AG09309 (cell line): ENCODE results near the gene ID4.

Experiments
- DNase-seq: peaks from one replicate; pipeline ENCODE4 v3.0.0-alpha.2; 2010; ENCODE audit warnings: low read depth
- H3K4me3 ChIP-seq: 2 replicates; pipeline ENCODE4 v1.5.1; 2011; ENCODE audit warnings: mild to moderate bottlenecking, low read depth, low read length, moderate library complexity; ENCODE audit not compliant: control insufficient read depth
- TF ChIP-seq, protein P1 (sequence below): IDR thresholded peaks from 2 replicates; pipeline ENCODE4 v1.5.1; 2011; ENCODE audit warnings: mild to moderate bottlenecking, low read depth, low read length, inconsistent platforms; ENCODE audit not compliant: insufficient read depth, control insufficient read depth; ENCODE audit errors: missing control alignments

ID4 gene

DNA sequence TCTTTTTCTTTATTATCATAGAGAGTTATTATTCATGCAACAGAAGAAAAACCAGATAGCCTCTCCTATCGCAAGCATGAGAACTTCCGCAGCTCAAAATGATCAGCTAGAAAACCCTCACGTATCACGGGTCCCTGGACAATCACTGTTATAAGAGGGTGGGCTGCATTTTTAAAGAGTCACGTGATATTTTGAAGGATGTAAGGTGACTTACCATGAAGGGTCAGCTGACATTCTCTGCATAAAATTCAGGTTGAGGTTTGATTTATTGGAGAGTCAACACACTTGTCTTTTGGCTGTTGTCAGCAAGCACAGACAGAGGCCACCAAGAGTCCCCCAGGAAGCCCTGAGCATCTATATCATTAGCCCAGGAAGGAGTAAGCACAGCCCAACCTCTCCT is 39.5 kb downstream of the ID4 start:
- DNase-seq: no peak
- TF ChIP-seq, protein P1, sequence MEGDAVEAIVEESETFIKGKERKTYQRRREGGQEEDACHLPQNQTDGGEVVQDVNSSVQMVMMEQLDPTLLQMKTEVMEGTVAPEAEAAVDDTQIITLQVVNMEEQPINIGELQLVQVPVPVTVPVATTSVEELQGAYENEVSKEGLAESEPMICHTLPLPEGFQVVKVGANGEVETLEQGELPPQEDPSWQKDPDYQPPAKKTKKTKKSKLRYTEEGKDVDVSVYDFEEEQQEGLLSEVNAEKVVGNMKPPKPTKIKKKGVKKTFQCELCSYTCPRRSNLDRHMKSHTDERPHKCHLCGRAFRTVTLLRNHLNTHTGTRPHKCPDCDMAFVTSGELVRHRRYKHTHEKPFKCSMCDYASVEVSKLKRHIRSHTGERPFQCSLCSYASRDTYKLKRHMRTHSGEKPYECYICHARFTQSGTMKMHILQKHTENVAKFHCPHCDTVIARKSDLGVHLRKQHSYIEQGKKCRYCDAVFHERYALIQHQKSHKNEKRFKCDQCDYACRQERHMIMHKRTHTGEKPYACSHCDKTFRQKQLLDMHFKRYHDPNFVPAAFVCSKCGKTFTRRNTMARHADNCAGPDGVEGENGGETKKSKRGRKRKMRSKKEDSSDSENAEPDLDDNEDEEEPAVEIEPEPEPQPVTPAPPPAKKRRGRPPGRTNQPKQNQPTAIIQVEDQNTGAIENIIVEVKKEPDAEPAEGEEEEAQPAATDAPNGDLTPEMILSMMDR: no peak
- H3K4me3 ChIP-seq: no peak overlapping the region

DNA sequence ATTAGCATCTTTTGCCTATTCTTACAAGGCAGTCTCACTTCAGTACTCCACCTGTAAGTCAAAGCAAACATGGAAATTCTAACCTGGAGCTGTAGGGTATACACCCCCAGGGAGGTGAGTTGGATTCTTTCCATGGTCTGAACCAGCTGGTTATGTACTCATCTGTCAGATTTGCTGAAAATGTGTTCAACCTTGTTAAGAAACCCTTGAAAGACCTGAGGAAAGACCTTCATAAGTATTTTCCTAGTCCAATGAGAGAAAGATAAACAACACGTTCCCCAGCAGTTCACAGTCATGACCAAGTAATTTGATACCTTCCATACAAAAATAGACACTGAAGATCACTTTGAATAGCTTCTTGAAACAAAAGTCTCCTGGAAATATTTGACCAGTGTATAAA is 42.5 kb downstream of the ID4 start:
- no peak overlapping the region for H3K4me3 ChIP-seq
- DNase-seq: no peak
- TF ChIP-seq, protein P1: no peak

DNA sequence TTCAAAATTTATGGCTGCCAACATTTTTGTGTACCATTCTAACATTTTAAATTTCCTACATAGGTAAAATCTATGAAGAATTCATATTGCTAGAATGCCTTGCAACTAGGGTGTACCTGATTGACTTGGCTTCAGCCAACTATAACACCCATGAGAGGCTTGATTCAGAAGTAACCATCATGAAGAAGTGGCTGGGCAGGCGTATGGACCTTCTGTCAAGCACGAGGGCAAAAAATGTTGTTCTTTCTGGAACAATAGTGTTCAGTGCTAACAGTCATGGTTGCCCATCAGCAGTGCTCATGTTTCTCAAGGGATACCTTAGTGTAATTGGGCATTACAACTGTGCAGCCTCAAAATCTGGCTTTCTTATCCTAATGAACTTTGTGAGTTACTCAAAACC is 42.9 kb downstream of the ID4 start:
- TF ChIP-seq, protein P1: no peak
- no peak overlapping the region for H3K4me3 ChIP-seq
- DNase-seq: no peak

DNA sequence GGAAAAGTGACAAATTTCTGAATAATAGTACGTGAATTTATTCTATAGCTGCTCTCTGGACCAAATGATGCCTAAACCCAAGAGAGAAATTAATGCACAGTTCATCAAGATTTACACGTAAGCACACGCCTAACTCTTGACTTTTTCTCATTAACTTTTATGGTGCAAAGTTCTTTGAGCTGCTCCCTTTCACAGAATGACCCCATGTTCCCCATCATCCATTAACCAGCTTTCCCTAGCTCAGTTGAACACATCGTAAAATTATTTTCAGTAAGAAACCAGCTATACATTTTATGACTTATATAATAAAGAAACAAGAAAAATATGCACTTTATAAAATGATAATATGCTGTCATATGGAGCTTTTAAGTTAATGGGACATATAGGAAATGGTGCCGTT is 54.3 kb downstream of the ID4 start:
- TF ChIP-seq, protein P1: no peak
- DNase-seq: no peak

More for the DNA sequence above, 54.3 kb downstream of the ID4 start:
- no peak overlapping the region for H3K4me3 ChIP-seq
